ENCODE results near the gene GNG4.

GNG4 gene

GRCh38 chr1:235649368-235650163, at the start of gene GNG4:
TSS of gene GNG4 (minus strand) at chr1:235649784. CDS start at chr1:235583838, 65,946 bp downstream.
- Mint-ChIP-seq H3K27ac (ENCODE audit: low read depth) (peak within 1 kb of the TSS; percentile 32), H3K4me3 (peak within 1 kb of the TSS; percentile 77), H3K27me3 (peaks cover 75% of the 10 kb centered on the region), H3K9me3 (no peaks in the 10 kb centered on the region), H3K36me3 (ENCODE audit: insufficient read depth) (peaks cover 6% of the 10 kb centered on the region), H3K4me1 (peaks cover 10% of the 10 kb centered on the region)
- ATAC-seq (replicated peaks; ENCODE audit: extremely low read depth, poor library complexity, severe bottlenecking) = peak; percentile 20
- DNase-seq (ENCODE audit: low spot score in 2 of 2) = no peak

GRCh38 chr1:235697508-235697907, 47.9 kb upstream of the GNG4 start:
- Mint-ChIP-seq H3K4me3 (no peak overlapping the region), H3K36me3 (ENCODE audit: insufficient read depth) (peaks cover 51% of the 10 kb centered on the region), H3K9me3 (no peaks in the 10 kb centered on the region), H3K27ac (ENCODE audit: low read depth) (peak overlapping the region; percentile 38), H3K27me3 (no peaks in the 10 kb centered on the region), H3K4me1 (peaks cover 15% of the 10 kb centered on the region)
- no peak for DNase-seq (ENCODE audit: low spot score in 2 of 2)
- ATAC-seq (replicated peaks; ENCODE audit: extremely low read depth, poor library complexity, severe bottlenecking) = peak; percentile 98

GRCh38 chr1:235689356-235689755, 39.8 kb upstream of the GNG4 start:
- H3K36me3 Mint-ChIP-seq (ENCODE audit: insufficient read depth) = peaks cover 48% of the 10 kb centered on the region
- ATAC-seq (replicated peaks; ENCODE audit: extremely low read depth, poor library complexity, severe bottlenecking) (no peak), DNase-seq (ENCODE audit: low spot score in 2 of 2) (no peak)
- peaks cover 5% of the 10 kb centered on the region for H3K4me1 Mint-ChIP-seq
- H3K4me3 Mint-ChIP-seq = no peak overlapping the region
- no peak overlapping the region for H3K27ac Mint-ChIP-seq (ENCODE audit: low read depth)
- no peaks in the 10 kb centered on the region for H3K9me3 Mint-ChIP-seq
- no peaks in the 10 kb centered on the region for H3K27me3 Mint-ChIP-seq

GRCh38 chr1:235688096-235688495, 38.5 kb upstream of the GNG4 start:
- H3K9me3 Mint-ChIP-seq = no peaks in the 10 kb centered on the region
- no peak overlapping the region for H3K4me3 Mint-ChIP-seq
- ATAC-seq (replicated peaks; ENCODE audit: extremely low read depth, poor library complexity, severe bottlenecking) (no peak), DNase-seq (ENCODE audit: low spot score in 2 of 2) (no peak)
- no peaks in the 10 kb centered on the region for H3K27me3 Mint-ChIP-seq
- H3K27ac Mint-ChIP-seq (ENCODE audit: low read depth) = no peak overlapping the region
- peaks cover 46% of the 10 kb centered on the region for H3K36me3 Mint-ChIP-seq (ENCODE audit: insufficient read depth)
- H3K4me1 Mint-ChIP-seq = peaks cover 5% of the 10 kb centered on the region

GRCh38 chr1:235683653-235684052, 34.1 kb upstream of the GNG4 start:
- H3K27me3 Mint-ChIP-seq = no peaks in the 10 kb centered on the region
- peaks cover 5% of the 10 kb centered on the region for H3K4me1 Mint-ChIP-seq
- H3K27ac Mint-ChIP-seq (ENCODE audit: low read depth) = no peak overlapping the region
- no peak for ATAC-seq (replicated peaks; ENCODE audit: extremely low read depth, poor library complexity, severe bottlenecking)
- peaks cover 46% of the 10 kb centered on the region for H3K36me3 Mint-ChIP-seq (ENCODE audit: insufficient read depth)
- H3K4me3 Mint-ChIP-seq = no peak overlapping the region
- no peak for DNase-seq (ENCODE audit: low spot score in 2 of 2)
- H3K9me3 Mint-ChIP-seq = no peaks in the 10 kb centered on the region

- no peak overlapping the region for H3K27ac Mint-ChIP-seq (ENCODE audit: low read depth)
- no peaks in the 10 kb centered on the region for H3K4me1 Mint-ChIP-seq
- H3K4me3 Mint-ChIP-seq = no peak overlapping the region
- peaks cover 38% of the 10 kb centered on the region for H3K36me3 Mint-ChIP-seq (ENCODE audit: insufficient read depth)
- no peaks in the 10 kb centered on the region for H3K27me3 Mint-ChIP-seq
- no peaks in the 10 kb centered on the region for H3K9me3 Mint-ChIP-seq
- no peak for ATAC-seq (replicated peaks; ENCODE audit: extremely low read depth, poor library complexity, severe bottlenecking)
- no peak for DNase-seq (ENCODE audit: low spot score in 2 of 2)
These were observed 32.6 kb upstream of the GNG4 start for GRCh38 chr1:235682216-235682615.

- no peaks in the 10 kb centered on the region for H3K4me1 Mint-ChIP-seq
- H3K27me3 Mint-ChIP-seq = no peaks in the 10 kb centered on the region
- peaks cover 7% of the 10 kb centered on the region for H3K9me3 Mint-ChIP-seq
- DNase-seq (ENCODE audit: low spot score in 2 of 2) (no peak), ATAC-seq (replicated peaks; ENCODE audit: extremely low read depth, poor library complexity, severe bottlenecking) (no peak)
- H3K4me3 Mint-ChIP-seq = no peak overlapping the region
- peaks cover 37% of the 10 kb centered on the region for H3K36me3 Mint-ChIP-seq (ENCODE audit: insufficient read depth)
- H3K27ac Mint-ChIP-seq (ENCODE audit: low read depth) = no peak overlapping the region
These were observed 30.1 kb upstream of the GNG4 start for GRCh38 chr1:235679644-235680043.

- Mint-ChIP-seq H3K4me3 (no peak overlapping the region), H3K27me3 (no peaks in the 10 kb centered on the region)
These were observed 29.4 kb upstream of the GNG4 start for GRCh38 chr1:235679005-235679404.

GRCh38 chr1:235675152-235675890, 25.7 kb upstream of the GNG4 start:
- DNase-seq (ENCODE audit: low spot score in 2 of 2) (no peak), ATAC-seq (replicated peaks; ENCODE audit: extremely low read depth, poor library complexity, severe bottlenecking) (no peak)
- no peaks in the 10 kb centered on the region for H3K27me3 Mint-ChIP-seq
- H3K4me3 Mint-ChIP-seq = no peak overlapping the region
- peaks cover 35% of the 10 kb centered on the region for H3K9me3 Mint-ChIP-seq
- H3K27ac Mint-ChIP-seq (ENCODE audit: low read depth) = no peak overlapping the region
- H3K4me1 Mint-ChIP-seq = no peaks in the 10 kb centered on the region
- H3K36me3 Mint-ChIP-seq (ENCODE audit: insufficient read depth) = peaks cover 26% of the 10 kb centered on the region

More at GRCh38 chr1:235679005-235679404, 29.4 kb upstream of the GNG4 start:
- DNase-seq (ENCODE audit: low spot score in 2 of 2) (no peak), ATAC-seq (replicated peaks; ENCODE audit: extremely low read depth, poor library complexity, severe bottlenecking) (no peak)
- Mint-ChIP-seq H3K36me3 (ENCODE audit: insufficient read depth) (peaks cover 37% of the 10 kb centered on the region), H3K9me3 (peaks cover 8% of the 10 kb centered on the region), H3K27ac (ENCODE audit: low read depth) (no peak overlapping the region), H3K4me1 (no peaks in the 10 kb centered on the region)

- no peaks in the 10 kb centered on the region for H3K4me1 Mint-ChIP-seq
- DNase-seq (ENCODE audit: low spot score in 2 of 2) (no peak), ATAC-seq (replicated peaks; ENCODE audit: extremely low read depth, poor library complexity, severe bottlenecking) (no peak)
- H3K36me3 Mint-ChIP-seq (ENCODE audit: insufficient read depth) = peaks cover 29% of the 10 kb centered on the region
- H3K27ac Mint-ChIP-seq (ENCODE audit: low read depth) = no peak overlapping the region
- no peak overlapping the region for H3K4me3 Mint-ChIP-seq
- no peaks in the 10 kb centered on the region for H3K27me3 Mint-ChIP-seq
- H3K9me3 Mint-ChIP-seq = peaks cover 42% of the 10 kb centered on the region
These were observed 24.4 kb upstream of the GNG4 start for GRCh38 chr1:235673981-235674380.

- ATAC-seq (replicated peaks; ENCODE audit: extremely low read depth, poor library complexity, severe bottlenecking) (no peak), DNase-seq (ENCODE audit: low spot score in 2 of 2) (no peak)
- Mint-ChIP-seq H3K27ac (ENCODE audit: low read depth) (no peak overlapping the region), H3K4me3 (no peak overlapping the region), H3K9me3 (peaks cover 42% of the 10 kb centered on the region), H3K4me1 (no peaks in the 10 kb centered on the region), H3K27me3 (no peaks in the 10 kb centered on the region), H3K36me3 (ENCODE audit: insufficient read depth) (peaks cover 31% of the 10 kb centered on the region)
These were observed 22.4 kb upstream of the GNG4 start for GRCh38 chr1:235671992-235672391.

- peaks cover 23% of the 10 kb centered on the region for H3K36me3 Mint-ChIP-seq (ENCODE audit: insufficient read depth)
- H3K4me1 Mint-ChIP-seq = no peaks in the 10 kb centered on the region
- ATAC-seq (replicated peaks; ENCODE audit: extremely low read depth, poor library complexity, severe bottlenecking) (no peak), DNase-seq (ENCODE audit: low spot score in 2 of 2) (no peak)
- no peak overlapping the region for H3K27ac Mint-ChIP-seq (ENCODE audit: low read depth)
- no peaks in the 10 kb centered on the region for H3K27me3 Mint-ChIP-seq
- no peak overlapping the region for H3K4me3 Mint-ChIP-seq
- peaks cover 41% of the 10 kb centered on the region for H3K9me3 Mint-ChIP-seq
These were observed 20.7 kb upstream of the GNG4 start for GRCh38 chr1:235670157-235670776.
